Neural cell (in vitro differentiated cells): ENCODE results near the gene CRELD1. TPM values are rescaled to one million over a fixed set of nuclear protein-coding genes. Genes with fewer than 3 reads are reported as not detected.

Experiments used
- H2AFZ ChIP-seq: fragments of 200-600, 300-800 bp; sonication (generic), shearing (Covaris generic); 2 replicates; pipeline ENCODE4 v1.6.0; 2014; ENCODE audit warnings: low read depth, mild to moderate bottlenecking, antibody characterized with exemption, low read length, moderate library complexity
- H3F3A ChIP-seq: fragments of 200-600 bp; shearing (Covaris generic); 2 replicates; pipeline ENCODE4 v1.6.1; 2016; ENCODE audit warnings: mild to moderate bottlenecking, moderate library complexity, mixed read lengths, antibody characterized with exemption, low read length; ENCODE audit not compliant: insufficient read depth, poor library complexity, severe bottlenecking
- H3K27ac ChIP-seq: fragments of 200-600, 300-800 bp; sonication (generic), shearing (Covaris generic); 2 replicates; pipeline ENCODE4 v1.5.1; 2014; ENCODE audit warnings: mild to moderate bottlenecking, low read length, moderate library complexity
- H3K27me3 ChIP-seq: fragments of 300-800, 200-600 bp; sonication (generic), shearing (Covaris generic); 2 replicates; pipeline ENCODE4 v1.6.0; 2014; ENCODE audit warnings: mild to moderate bottlenecking, low read depth, low read length, moderate library complexity; ENCODE audit not compliant: insufficient read depth
- H3K36me3 ChIP-seq: fragments of 300-800, 200-600 bp; sonication (generic), shearing (Covaris generic); 2 replicates; pipeline ENCODE4 v1.5.1; 2014; ENCODE audit warnings: mild to moderate bottlenecking, antibody characterized with exemption, low read length, moderate library complexity; ENCODE audit not compliant: insufficient read depth
- H3K4me2 ChIP-seq: fragments of 300-800, 200-600 bp; sonication (generic), shearing (Covaris generic); 2 replicates; pipeline ENCODE4 v1.6.0; 2014; ENCODE audit warnings: mild to moderate bottlenecking, low read length
- H3K4me3 ChIP-seq: fragments of 300-800, 200-600 bp; sonication (generic), shearing (Covaris generic); 2 replicates; pipeline ENCODE4 v1.5.1; 2014; ENCODE audit warnings: mild to moderate bottlenecking, low read length, moderate library complexity
- H3K79me2 ChIP-seq: fragments of 200-600 bp; shearing (Covaris generic); replicated peaks from 2 replicates; pipeline ENCODE4 v1.6.0; 2014; ENCODE audit warnings: mild to moderate bottlenecking, low read length, moderate library complexity; ENCODE audit not compliant: insufficient read depth
- H3K9ac ChIP-seq: fragments of 300-800, 200-600 bp; sonication (generic), shearing (Covaris generic); 2 replicates; pipeline ENCODE4 v1.6.1; 2016; ENCODE audit warnings: mild to moderate bottlenecking, low read length, mixed read lengths
- H3K9me2 ChIP-seq: fragments of 200-600 bp; shearing (Covaris generic); 2 replicates; pipeline ENCODE4 v1.6.1; 2016; ENCODE audit warnings: mild to moderate bottlenecking, low read length, mixed read lengths; ENCODE audit not compliant: insufficient read depth
- H3K9me3 ChIP-seq: fragments of 200-600, 300-800 bp; sonication (generic), shearing (Covaris generic); 2 replicates; pipeline ENCODE4 v1.6.1; 2016; ENCODE audit warnings: mild to moderate bottlenecking, mixed run types, low read length, moderate library complexity, mixed read lengths
- H4K20me1 ChIP-seq: fragments of 200-600 bp; shearing (Covaris generic); 2 replicates; pipeline ENCODE4 v1.6.1; 2016; ENCODE audit warnings: mild to moderate bottlenecking, mixed run types; ENCODE audit not compliant: insufficient read depth
- CTCF ChIP-seq: fragments of 450-650 bp; IDR thresholded peaks from 2 replicates; pipeline ENCODE4 v1.5.1; 2014; ENCODE audit warnings: antibody characterized with exemption, mild to moderate bottlenecking, moderate library complexity; ENCODE audit not compliant: poor library complexity, severe bottlenecking
- EP300 ChIP-seq: fragments of 450-650 bp; conservative IDR thresholded peaks from 2 replicates; pipeline ENCODE4 v1.6.1; 2014; ENCODE audit warnings: antibody characterized with exemption, mild to moderate bottlenecking, moderate library complexity; ENCODE audit not compliant: poor library complexity, severe bottlenecking
- EZH2 ChIP-seq: fragments of 200-600, 300-800 bp; shearing (Covaris generic), sonication (generic); IDR thresholded peaks from 2 replicates; pipeline ENCODE4 v1.6.1; 2014; ENCODE audit warnings: antibody characterized with exemption, low read length, borderline replicate concordance, mild to moderate bottlenecking; ENCODE audit not compliant: insufficient read depth, poor library complexity, severe bottlenecking
- MXI1 ChIP-seq: fragments of 450-650 bp; conservative IDR thresholded peaks from 2 replicates; pipeline ENCODE4 v1.6.1; 2014; ENCODE audit warnings: antibody characterized with exemption, mild to moderate bottlenecking; ENCODE audit not compliant: poor library complexity, severe bottlenecking
- POLR2AphosphoS5 ChIP-seq: IDR thresholded peaks from 2 replicates; pipeline ENCODE4 v1.6.1; 2012
- RAD21 ChIP-seq: fragments of 450-650 bp; conservative IDR thresholded peaks from 2 replicates; pipeline ENCODE4 v1.6.1; 2014; ENCODE audit warnings: antibody characterized with exemption, mild to moderate bottlenecking, moderate library complexity
- REST ChIP-seq: IDR thresholded peaks from 2 replicates; pipeline ENCODE4 v1.6.1; 2012; ENCODE audit warnings: borderline replicate concordance
- SMC3 ChIP-seq: fragments of 450-650 bp; conservative IDR thresholded peaks from 2 replicates; pipeline ENCODE4 v1.6.1; 2014; ENCODE audit warnings: antibody characterized with exemption, mild to moderate bottlenecking, moderate library complexity; ENCODE audit not compliant: poor library complexity
- TAF1 ChIP-seq: IDR thresholded peaks from 2 replicates; pipeline ENCODE4 v1.6.1; 2012; ENCODE audit warnings: low read depth
- polyA plus RNA-seq: library from polyadenylated mRNA; depleted of rRNA; stranded (reverse); fragments of >200 nt; gene quantifications from 2 replicates; pipeline ENCODE4 v1.2.3, GENCODE V29; 2014

CRELD1 gene
- polyA plus RNA-seq, 1 donor from 2014 or later: 48.9 TPM

- no peak for TF ChIP-seq SMC3
- no peak for TF ChIP-seq MXI1
- no peak for TF ChIP-seq POLR2AphosphoS5
- TF ChIP-seq CTCF: no peak
- no peak for TF ChIP-seq EZH2
- TF ChIP-seq REST: no peak
- no peak for TF ChIP-seq EP300
- TF ChIP-seq TAF1: no peak
- no peak for TF ChIP-seq RAD21
- no peaks in the 10 kb centered on the region for H3K9me2 ChIP-seq
- no peak overlapping the region for H3K4me3 ChIP-seq
- no peaks in the 10 kb centered on the region for H3K36me3 ChIP-seq
- no peak overlapping the region for H3K4me2 ChIP-seq
- no peaks in the 10 kb centered on the region for H4K20me1 ChIP-seq
- H3K27me3 ChIP-seq: no peaks in the 10 kb centered on the region
- H3K9ac ChIP-seq: no peak overlapping the region
- no peak overlapping the region for H2AFZ ChIP-seq
- no peaks in the 10 kb centered on the region for H3K9me3 ChIP-seq
- no peaks in the 10 kb centered on the region for H3F3A ChIP-seq
- H3K27ac ChIP-seq: no peak overlapping the region
- no peaks in the 10 kb centered on the region for H3K79me2 ChIP-seq
These were observed 15.5 kb downstream of the CRELD1 start for GRCh38 chr3:9949115-9949514.

GRCh38 chr3:9949626-9950025, 16.0 kb downstream of the CRELD1 start:
- H4K20me1 ChIP-seq: no peaks in the 10 kb centered on the region
- H2AFZ ChIP-seq: no peak overlapping the region
- H3K9me2 ChIP-seq: no peaks in the 10 kb centered on the region
- H3K36me3 ChIP-seq: no peaks in the 10 kb centered on the region
- H3K9ac ChIP-seq: no peak overlapping the region
- H3K9me3 ChIP-seq: no peaks in the 10 kb centered on the region
- TF ChIP-seq EP300 (no peak), REST (no peak), TAF1 (no peak), SMC3 (no peak), RAD21 (no peak), MXI1 (no peak), CTCF (no peak), POLR2AphosphoS5 (no peak), EZH2 (no peak)
- H3F3A ChIP-seq: no peaks in the 10 kb centered on the region
- H3K79me2 ChIP-seq: no peaks in the 10 kb centered on the region
- H3K27me3 ChIP-seq: no peaks in the 10 kb centered on the region
- no peak overlapping the region for H3K4me3 ChIP-seq
- no peak overlapping the region for H3K4me2 ChIP-seq
- H3K27ac ChIP-seq: no peak overlapping the region
